HFFc6 (cell line): ENCODE measurements around the gene GPR149. TPM values are rescaled to one million over a fixed set of nuclear protein-coding genes. Genes with fewer than 3 reads are reported as not detected.

Source experiments
- DNase-seq: peaks from one replicate; pipeline ENCODE4 v3.0.0-alpha.2; 2018
- H3K27ac Mint-ChIP-seq: 2 replicates; pipeline ENCODE4 v1.8.0; 2020; ENCODE audit warnings: mild to moderate bottlenecking, mixed read lengths
- H3K27me3 Mint-ChIP-seq: 2 replicates; pipeline ENCODE4 v1.8.0; 2021; ENCODE audit warnings: mild to moderate bottlenecking, moderate library complexity, mixed read lengths; ENCODE audit not compliant: insufficient read depth
- H3K36me3 Mint-ChIP-seq: 2 replicates; pipeline ENCODE4 v1.8.0; 2021; ENCODE audit warnings: low read depth, mixed read lengths
- H3K4me1 Mint-ChIP-seq: 2 replicates; pipeline ENCODE4 v1.8.0; 2020; ENCODE audit warnings: low read depth, mixed read lengths
- H3K4me3 Mint-ChIP-seq: 2 replicates; pipeline ENCODE4 v1.8.0; 2020; ENCODE audit warnings: mild to moderate bottlenecking, moderate library complexity, mixed read lengths
- H3K9me3 Mint-ChIP-seq: 2 replicates; pipeline ENCODE4 v1.8.0; 2020; ENCODE audit warnings: mild to moderate bottlenecking, mixed read lengths
- total RNA-seq, 6 experiments: library from RNA; stranded (reverse); fragmentation: NEBNext Ultra II Directional; extraction: Animal tissue kit (Norgen Biotek cat#: 25700); gene quantifications; 2 replicates in 1 of 6; 3 replicates in 5 of 6; pipeline ENCODE4 v1.2.3, GENCODE V29; 2021
- TF ChIP-seq, protein P1 (sequence below): fragments of 200-600 bp; sonication (generic); IDR thresholded peaks from 2 replicates; pipeline ENCODE4 v1.5.0; 2021; ENCODE audit warnings: antibody characterized with exemption, mild to moderate bottlenecking

The GPR149 gene
- total RNA-seq, 6 experiments from 2014 or later: not detected

DNA sequence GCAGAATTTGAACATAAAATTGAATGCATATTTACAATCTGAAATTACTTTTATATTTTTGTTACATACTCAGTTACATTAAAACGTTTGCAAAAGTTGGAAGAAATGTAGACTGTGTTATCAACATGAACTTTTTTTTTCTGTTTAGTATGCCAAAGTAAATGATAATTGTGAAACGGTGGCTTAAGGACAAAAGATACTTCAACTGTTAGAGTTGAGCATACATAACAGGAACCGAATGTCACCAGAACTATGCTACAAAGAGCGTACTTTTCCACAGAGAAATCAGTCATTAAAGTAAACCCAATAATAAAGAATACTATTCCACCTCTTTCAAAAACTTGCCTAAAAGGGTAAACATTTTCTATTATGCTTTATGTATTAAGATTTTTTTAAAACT lies 91.4 kb downstream of the GPR149 start:
- Mint-ChIP-seq H3K36me3 (no peaks in the 10 kb centered on the region), H3K27me3 (0 out of 2 replicates have a peak, but pooled peaks cover 5% of the 10 kb centered on the region), H3K4me3 (no peak overlapping the region), H3K27ac (no peak overlapping the region), H3K9me3 (no peaks in the 10 kb centered on the region), H3K4me1 (no peaks in the 10 kb centered on the region)
- DNase-seq: no peak
- TF ChIP-seq, protein P1, sequence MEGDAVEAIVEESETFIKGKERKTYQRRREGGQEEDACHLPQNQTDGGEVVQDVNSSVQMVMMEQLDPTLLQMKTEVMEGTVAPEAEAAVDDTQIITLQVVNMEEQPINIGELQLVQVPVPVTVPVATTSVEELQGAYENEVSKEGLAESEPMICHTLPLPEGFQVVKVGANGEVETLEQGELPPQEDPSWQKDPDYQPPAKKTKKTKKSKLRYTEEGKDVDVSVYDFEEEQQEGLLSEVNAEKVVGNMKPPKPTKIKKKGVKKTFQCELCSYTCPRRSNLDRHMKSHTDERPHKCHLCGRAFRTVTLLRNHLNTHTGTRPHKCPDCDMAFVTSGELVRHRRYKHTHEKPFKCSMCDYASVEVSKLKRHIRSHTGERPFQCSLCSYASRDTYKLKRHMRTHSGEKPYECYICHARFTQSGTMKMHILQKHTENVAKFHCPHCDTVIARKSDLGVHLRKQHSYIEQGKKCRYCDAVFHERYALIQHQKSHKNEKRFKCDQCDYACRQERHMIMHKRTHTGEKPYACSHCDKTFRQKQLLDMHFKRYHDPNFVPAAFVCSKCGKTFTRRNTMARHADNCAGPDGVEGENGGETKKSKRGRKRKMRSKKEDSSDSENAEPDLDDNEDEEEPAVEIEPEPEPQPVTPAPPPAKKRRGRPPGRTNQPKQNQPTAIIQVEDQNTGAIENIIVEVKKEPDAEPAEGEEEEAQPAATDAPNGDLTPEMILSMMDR: no peak

DNA sequence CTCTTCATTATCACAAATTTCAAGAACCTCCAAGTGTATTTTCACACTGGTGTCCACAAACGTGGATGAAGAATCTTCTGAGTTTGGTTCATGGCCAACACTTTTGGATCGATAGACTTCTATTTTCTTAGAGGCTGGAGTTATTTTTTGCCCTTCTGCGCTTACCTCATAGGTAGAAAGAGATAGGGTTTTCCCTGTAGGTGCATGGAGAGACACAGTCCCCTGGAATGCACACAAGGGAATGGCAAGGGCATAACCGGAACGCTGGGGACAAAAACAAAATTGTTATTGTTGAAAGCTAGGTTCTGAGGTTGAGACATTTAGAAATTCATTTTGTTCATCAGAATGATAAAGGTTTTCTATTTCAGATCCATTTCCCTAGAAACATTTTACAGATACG lies 92.0 kb downstream of the GPR149 start:
- H3K9me3 Mint-ChIP-seq: no peaks in the 10 kb centered on the region
- H3K27ac Mint-ChIP-seq: no peak overlapping the region
- no peaks in the 10 kb centered on the region for H3K36me3 Mint-ChIP-seq
- no peak for DNase-seq
- TF ChIP-seq, protein P1: no peak
- H3K27me3 Mint-ChIP-seq: 0 out of 2 replicates have a peak, but pooled peaks cover 5% of the 10 kb centered on the region
- no peak overlapping the region for H3K4me3 Mint-ChIP-seq
- no peaks in the 10 kb centered on the region for H3K4me1 Mint-ChIP-seq

DNA sequence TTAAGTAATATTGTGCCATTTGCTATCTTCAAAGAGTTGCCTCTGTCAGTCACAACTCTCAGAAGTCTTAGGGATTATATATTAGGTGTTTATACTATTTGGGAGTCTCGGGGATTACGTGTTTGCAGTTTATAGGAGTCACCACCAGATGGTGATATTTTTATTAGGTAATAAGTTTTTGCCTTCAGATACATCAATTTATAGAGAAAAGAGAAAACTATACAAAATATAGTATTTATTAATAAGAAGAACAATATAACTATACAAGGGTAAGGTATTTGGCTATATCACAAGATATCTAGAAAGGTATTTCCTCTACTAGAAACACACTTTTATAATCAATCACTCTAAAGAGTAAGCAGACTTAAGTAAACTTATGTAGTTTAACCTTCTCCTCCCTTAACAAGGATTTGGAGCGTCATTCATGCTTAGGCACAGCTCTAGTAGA lies 95.0 kb downstream of the GPR149 start:
- H3K9me3 Mint-ChIP-seq: no peaks in the 10 kb centered on the region
- TF ChIP-seq, protein P1: peak; percentile 82
- H3K4me3 Mint-ChIP-seq: no peak overlapping the region
- no peaks in the 10 kb centered on the region for H3K36me3 Mint-ChIP-seq
- H3K27ac Mint-ChIP-seq: no peak overlapping the region
- H3K4me1 Mint-ChIP-seq: no peaks in the 10 kb centered on the region
- peak; percentile 38 for DNase-seq
- H3K27me3 Mint-ChIP-seq: peaks cover 11% of the 10 kb centered on the region; the same call in 1 of the 2 replicates

DNA sequence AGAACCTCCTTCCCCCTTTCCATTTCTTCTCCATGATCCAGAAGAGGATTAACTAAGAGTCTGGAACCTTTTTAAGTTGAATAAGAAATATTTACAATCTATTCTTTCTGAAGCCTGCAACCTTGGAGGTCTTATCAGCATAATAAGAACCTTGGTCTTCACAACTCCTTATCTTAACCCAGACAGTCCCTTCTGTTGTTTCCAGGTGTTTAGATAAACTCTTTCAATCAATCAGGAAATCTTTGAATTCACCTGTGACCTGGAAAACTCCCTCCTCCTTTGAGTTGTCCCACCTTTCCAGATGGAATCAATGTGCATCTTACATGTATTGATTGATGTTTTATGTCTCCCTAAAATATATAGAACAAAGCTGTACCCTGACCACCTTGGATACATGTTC lies 102.1 kb downstream of the GPR149 start:
- H3K4me1 Mint-ChIP-seq: peaks cover 6% of the 10 kb centered on the region; the same call in 1 of the 2 replicates

DNA sequence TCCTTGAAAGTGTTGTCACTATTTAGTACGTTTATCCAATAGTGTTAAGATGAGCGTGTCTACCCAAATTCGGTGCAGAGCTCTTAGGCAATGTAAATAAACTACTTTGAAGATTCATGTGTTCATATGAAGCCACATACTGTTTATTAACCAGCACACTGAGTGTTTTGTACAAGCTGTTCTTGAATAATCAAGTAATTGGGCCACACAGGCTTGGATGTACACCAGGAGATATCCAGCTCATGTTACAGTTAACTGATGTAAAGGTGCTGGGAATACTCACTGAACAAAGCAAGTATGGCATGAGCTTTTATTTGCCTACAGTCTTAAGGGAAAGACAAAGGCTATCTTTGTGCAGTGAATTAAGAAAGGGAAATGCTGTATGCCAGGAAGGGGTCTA lies 105.1 kb downstream of the GPR149 start:
- DNase-seq: no peak
- H3K9me3 Mint-ChIP-seq: no peaks in the 10 kb centered on the region
- peaks cover 20% of the 10 kb centered on the region for H3K36me3 Mint-ChIP-seq
- TF ChIP-seq, protein P1: no peak
- peak overlapping the region; percentile 98 for H3K27ac Mint-ChIP-seq
- H3K4me1 Mint-ChIP-seq: peaks cover 19% of the 10 kb centered on the region; the same call in 1 of the 2 replicates
- H3K4me3 Mint-ChIP-seq: peak overlapping the region; percentile 94
- no peaks in the 10 kb centered on the region; the same call in 1 of the 2 replicates for H3K27me3 Mint-ChIP-seq

More for the DNA sequence above, 102.1 kb downstream of the GPR149 start:
- no peak overlapping the region for H3K27ac Mint-ChIP-seq
- H3K27me3 Mint-ChIP-seq: peaks cover 6% of the 10 kb centered on the region
- H3K9me3 Mint-ChIP-seq: no peaks in the 10 kb centered on the region
- peaks cover 6% of the 10 kb centered on the region; the same call in 1 of the 2 replicates for H3K36me3 Mint-ChIP-seq
- TF ChIP-seq, protein P1: no peak
- H3K4me3 Mint-ChIP-seq: no peak overlapping the region
- DNase-seq: no peak
